ENCODE data around the gene CMPK1. TPM values are rescaled to one million over a fixed set of nuclear protein-coding genes. Genes with fewer than 3 reads are reported as not detected.
A peak's percentile ranks its signal among the peaks of the same experiment; 100 is the strongest.
"Not testable (repeated sequence)": the region's sequence is repeated elsewhere in the genome, so short reads cannot be mapped to it uniquely, and the experiment has no call there.

Gene CMPK1
- total RNA-seq, 1 experiment from 2014 or later, result 79.3 TPM

- no peak for DNase-seq (ENCODE audit: low read depth)
These were observed 3.8 kb downstream of the CMPK1 start for GRCh38 chr1:47337350-47337749.

- DNase-seq (ENCODE audit: low read depth), result no peak
These were observed 4.9 kb downstream of the CMPK1 start for GRCh38 chr1:47338249-47339077.

- no peak for DNase-seq (ENCODE audit: low read depth)
These were observed 6.6 kb downstream of the CMPK1 start for GRCh38 chr1:47340227-47340626.

- DNase-seq (ENCODE audit: low read depth), result not testable (repeated sequence)
These were observed 13.4 kb downstream of the CMPK1 start for GRCh38 chr1:47346979-47347378.

- DNase-seq (ENCODE audit: low read depth), result no peak
These were observed 14.1 kb downstream of the CMPK1 start for GRCh38 chr1:47347735-47348134.

GRCh38 chr1:47348246-47348645, 14.7 kb downstream of the CMPK1 start:
- no peak for DNase-seq (ENCODE audit: low read depth)

GRCh38 chr1:47351305-47351704, 17.7 kb downstream of the CMPK1 start:
- DNase-seq (ENCODE audit: low read depth), result peak; percentile 40

- DNase-seq (ENCODE audit: low read depth), result no peak
These were observed 27.8 kb downstream of the CMPK1 start for GRCh38 chr1:47361380-47361779.

GRCh38 chr1:47362828-47363227, 29.2 kb downstream of the CMPK1 start:
- no peak for DNase-seq (ENCODE audit: low read depth)

- DNase-seq (ENCODE audit: low read depth), result no peak
These were observed 34.1 kb downstream of the CMPK1 start for GRCh38 chr1:47367651-47368050.

- no peak for DNase-seq (ENCODE audit: low read depth)
These were observed 37.5 kb downstream of the CMPK1 start for GRCh38 chr1:47371016-47371517.

- DNase-seq (ENCODE audit: low read depth), result no peak
These were observed 40.9 kb downstream of the CMPK1 start for GRCh38 chr1:47374501-47374900.

- no peak for DNase-seq (ENCODE audit: low read depth)
These were observed 44.6 kb downstream of the CMPK1 start for GRCh38 chr1:47378147-47378546.

GRCh38 chr1:47380699-47381098, 47.1 kb downstream of the CMPK1 start:
- no peak for DNase-seq (ENCODE audit: low read depth)

- no peak for DNase-seq (ENCODE audit: low read depth)
These were observed 48.9 kb downstream of the CMPK1 start for GRCh38 chr1:47382399-47382983.

GRCh38 chr1:47384083-47384482, 50.5 kb downstream of the CMPK1 start:
- no peak for DNase-seq (ENCODE audit: low read depth)

- DNase-seq (ENCODE audit: low read depth), result no peak
These were observed 51.4 kb downstream of the CMPK1 start for GRCh38 chr1:47385020-47385419.

- DNase-seq (ENCODE audit: low read depth), result no peak
These were observed 52.7 kb downstream of the CMPK1 start for GRCh38 chr1:47386268-47386667.

- DNase-seq (ENCODE audit: low read depth), result no peak
These were observed 54.7 kb downstream of the CMPK1 start for GRCh38 chr1:47388030-47388890.

- peak; percentile 68 for DNase-seq (ENCODE audit: low read depth)
These were observed 55.3 kb downstream of the CMPK1 start for GRCh38 chr1:47388891-47389238.

- no peak for DNase-seq (ENCODE audit: low read depth)
These were observed 56.1 kb downstream of the CMPK1 start for GRCh38 chr1:47389731-47390130.

GRCh38 chr1:47390843-47391242, 57.3 kb downstream of the CMPK1 start:
- no peak for DNase-seq (ENCODE audit: low read depth)
